GM19463 (cell line): Measurements from ENCODE around the gene KIF3C.
"Not testable (repeated sequence)": the region's sequence is repeated elsewhere in the genome, so short reads cannot be mapped to it uniquely, and the experiment has no call there.

Source experiments
- ATAC-seq: cut with Tn5 transposase; IDR thresholded peaks from one replicate; pipeline ENCODE4 v1.9.1; 2021; ENCODE audit warnings: mild to moderate bottlenecking, moderate library complexity; ENCODE audit not compliant: unreplicated experiment

The KIF3C gene

GRCh38 chr2:25920786-25921415 is 61.4 kb downstream of the KIF3C start:
- no peak for ATAC-seq

DNA sequence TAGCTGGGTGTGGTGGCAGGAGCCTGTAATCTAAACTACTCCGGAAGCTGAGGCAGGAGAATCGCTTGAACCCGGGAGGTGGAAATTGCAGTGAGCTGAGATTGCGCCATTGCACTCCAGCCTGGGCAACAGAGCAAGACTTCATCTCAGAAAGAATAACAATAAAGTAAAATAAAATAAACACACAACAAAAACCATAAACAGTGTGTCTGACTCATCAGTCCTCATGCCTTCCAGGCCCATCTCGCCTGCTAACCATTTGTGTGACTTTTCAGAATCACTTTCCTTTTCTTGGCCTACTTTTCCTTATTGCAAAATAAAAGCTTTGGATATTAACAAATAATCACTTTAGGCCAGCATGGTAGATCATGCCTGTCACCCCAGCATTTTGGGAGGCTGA is 62.0 kb downstream of the KIF3C start:
- ATAC-seq = no peak

GRCh38 chr2:25917832-25918231 is 64.5 kb downstream of the KIF3C start:
- no peak for ATAC-seq

GRCh38 chr2:25917411-25917810 is 64.9 kb downstream of the KIF3C start:
- not testable (repeated sequence) for ATAC-seq

- ATAC-seq = not testable (repeated sequence)
Measured at GRCh38 chr2:25915944-25916772, 66.1 kb downstream of the KIF3C start.

DNA sequence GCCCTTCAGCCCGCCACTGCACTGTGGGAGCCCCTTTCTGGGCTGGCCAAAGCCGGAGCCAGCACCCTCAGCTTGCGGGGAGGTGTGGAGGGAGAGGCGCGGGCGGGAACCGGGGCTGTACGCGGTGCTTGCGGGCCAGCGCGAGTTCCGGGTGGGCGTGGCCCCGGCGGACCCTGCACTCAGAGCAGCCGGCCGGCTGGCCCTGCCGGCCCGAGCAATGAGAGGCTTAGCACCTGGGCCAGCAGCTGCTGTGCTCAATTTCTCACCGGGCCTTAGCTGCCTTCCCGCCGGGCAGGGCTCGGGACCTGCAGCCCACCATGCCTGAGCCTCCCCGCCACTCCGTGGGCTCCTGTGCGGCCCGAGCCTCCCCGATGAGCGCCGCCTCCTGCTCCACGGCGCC is 66.9 kb downstream of the KIF3C start:
- not testable (repeated sequence) for ATAC-seq

DNA sequence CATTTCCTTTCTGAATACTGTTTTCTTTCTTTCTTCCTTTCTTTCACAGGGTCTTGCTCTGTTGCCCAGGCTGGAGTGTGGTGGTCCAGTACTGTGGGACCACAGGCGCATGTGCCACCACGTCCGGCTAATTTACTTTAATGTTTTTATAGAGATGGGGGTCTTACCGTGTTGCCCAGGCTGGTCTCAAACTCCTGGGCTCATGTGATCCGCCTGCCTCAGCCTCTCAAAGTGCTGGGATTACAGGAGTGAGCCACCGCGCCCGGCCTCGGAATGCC is 68.7 kb downstream of the KIF3C start:
- not testable (repeated sequence) for ATAC-seq

DNA sequence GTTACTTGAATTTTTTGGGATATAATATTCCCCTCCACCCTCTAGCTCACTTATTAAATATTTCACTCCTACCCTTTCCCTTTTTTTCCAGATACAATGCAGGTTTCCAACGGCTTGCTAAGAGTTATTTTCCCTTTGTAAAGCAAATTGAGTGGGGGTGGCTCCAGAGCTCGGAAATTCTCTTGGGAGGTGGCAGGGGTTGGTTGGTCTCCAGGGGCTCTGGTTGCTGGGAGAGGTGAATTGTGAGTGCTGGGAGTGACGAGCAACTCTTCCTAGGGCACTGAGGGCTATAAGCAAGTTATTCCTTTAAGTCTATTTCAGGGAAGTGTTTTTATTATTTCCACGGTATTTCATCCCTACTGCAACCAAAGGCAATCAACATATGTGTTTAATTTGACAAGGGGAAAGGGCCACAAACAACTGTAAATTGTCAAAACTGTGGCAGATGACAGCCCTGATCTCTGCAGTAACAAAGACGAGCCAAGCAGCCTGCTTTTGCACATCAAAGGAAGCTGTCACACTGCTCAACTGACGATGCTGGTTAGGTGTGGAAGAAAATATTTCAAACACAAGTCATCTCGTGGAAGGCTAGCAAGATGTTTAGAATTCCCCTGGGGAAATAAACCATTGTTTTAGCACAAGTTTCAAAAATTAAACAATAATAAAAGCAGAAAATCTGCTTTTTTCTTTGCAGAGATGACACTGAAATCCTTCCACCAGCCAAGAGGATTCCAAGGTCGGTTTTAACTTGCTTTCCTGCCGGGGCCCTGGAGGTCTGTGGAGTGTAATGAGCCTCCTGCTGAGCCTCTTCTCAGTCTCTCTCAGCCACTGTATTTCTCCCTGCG is 69.2 kb downstream of the KIF3C start:
- ATAC-seq = no peak

GRCh38 chr2:25909574-25909973 is 72.7 kb downstream of the KIF3C start:
- not testable (repeated sequence) for ATAC-seq

DNA sequence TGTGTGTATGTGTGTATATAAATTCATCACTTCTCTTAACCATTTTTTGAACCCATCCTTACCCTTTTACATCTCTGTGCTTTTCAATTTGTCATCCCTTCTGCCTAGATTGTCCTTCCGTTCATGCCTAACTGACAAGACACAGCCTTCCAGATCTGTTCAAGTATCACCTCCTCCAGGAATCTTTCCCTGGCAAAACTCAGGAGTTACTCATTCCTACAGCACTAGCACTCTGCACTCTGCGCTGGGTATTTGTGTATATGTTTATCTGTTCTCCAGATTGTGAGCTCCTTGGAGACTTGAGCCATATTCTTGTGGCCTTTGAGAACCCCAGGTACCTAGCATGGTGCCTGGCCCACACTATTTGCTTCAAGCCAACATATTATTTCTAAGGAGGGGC is 77.2 kb downstream of the KIF3C start:
- ATAC-seq = no peak

DNA sequence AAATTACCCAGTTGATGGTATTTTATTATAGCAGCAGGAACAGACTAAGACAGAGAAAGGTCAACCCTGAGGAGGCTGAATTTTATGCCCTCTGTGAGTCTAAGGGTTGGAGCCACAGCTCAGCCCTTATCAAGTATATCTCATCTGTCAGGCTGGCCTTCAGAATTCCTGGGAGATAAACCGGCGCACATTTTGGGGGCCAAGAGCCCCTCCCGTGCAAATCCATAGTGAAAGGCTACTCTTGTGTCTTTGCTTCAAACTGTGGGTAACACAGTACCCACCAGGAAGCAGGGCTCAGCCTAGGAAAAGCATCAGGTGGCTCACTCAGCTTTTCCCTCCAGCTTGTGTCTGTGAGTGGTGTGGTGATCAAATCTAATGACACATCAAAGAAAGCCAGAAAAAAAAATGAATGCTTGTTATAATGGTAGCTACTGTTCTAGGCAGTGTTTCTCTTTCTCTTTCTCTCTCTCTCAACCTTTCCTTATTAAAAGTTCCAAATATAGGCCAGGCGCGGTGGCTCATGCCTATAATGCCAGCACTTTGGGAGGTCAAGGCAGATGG is 79.0 kb downstream of the KIF3C start:
- ATAC-seq = no peak

DNA sequence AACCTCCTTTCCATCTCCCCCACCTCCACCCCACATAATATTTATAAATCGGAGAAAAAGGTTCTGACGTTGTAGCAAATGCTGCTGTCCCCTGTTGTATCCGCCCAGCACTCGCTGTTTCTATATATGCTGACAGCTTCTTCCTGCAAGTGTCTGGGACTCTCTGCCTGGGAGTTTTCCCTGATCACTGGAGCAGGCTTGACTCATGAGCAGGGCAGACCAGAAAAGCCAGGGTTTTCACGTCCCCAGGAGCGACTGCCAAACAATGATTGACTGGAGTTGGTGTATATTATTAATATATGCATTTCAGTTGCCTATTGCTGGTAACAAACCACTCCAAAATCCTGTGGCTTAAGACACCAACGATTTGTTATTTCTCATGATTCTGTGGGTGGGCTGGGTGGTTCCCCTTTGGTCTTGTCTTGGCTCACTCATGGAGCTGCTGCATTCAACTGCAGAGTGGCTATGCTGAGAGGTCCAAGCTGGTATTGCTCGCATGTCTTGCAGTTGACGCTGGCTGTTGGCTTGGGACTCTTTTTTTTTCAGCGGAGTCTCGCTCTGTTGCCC is 82.8 kb downstream of the KIF3C start:
- ATAC-seq = no peak

DNA sequence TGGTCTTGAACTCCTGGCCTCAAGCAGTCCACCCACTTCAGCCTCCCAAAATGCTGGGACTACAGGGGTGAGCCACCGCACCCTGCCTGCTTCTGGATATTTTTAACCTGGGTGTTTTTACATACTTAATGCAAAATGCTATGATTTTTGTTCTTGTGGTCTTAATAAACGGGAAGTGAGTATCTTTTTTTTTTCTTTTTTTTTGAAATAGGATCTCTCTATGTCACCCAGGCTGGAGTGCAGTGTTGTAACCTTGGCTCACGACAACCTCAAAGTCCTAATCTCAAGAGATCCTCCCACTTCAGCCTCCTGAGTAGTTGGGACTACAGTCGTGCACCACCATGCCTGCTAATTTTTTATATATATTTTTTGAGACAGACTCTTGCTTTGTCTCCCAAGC is 84.8 kb downstream of the KIF3C start:
- ATAC-seq = no peak

DNA sequence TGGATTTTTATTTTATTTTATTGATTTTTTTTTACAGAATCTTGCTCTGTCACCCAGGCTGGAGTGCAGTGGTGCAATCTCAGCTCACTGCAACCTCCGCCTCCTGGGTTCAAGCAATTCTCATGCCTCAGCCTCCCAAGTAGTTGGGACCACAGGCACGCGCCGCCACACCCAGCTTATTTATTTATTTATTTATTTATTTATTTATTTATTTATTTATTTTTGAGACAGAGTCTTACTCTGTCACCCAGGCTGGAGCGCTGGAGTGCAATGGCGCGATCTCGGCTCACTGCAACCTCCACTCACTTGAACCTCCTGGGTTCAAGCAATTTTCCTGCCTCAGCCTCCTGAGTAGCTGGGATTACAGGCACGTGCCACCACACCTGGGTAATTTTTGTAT is 86.0 kb downstream of the KIF3C start:
- ATAC-seq = not testable (repeated sequence)

DNA sequence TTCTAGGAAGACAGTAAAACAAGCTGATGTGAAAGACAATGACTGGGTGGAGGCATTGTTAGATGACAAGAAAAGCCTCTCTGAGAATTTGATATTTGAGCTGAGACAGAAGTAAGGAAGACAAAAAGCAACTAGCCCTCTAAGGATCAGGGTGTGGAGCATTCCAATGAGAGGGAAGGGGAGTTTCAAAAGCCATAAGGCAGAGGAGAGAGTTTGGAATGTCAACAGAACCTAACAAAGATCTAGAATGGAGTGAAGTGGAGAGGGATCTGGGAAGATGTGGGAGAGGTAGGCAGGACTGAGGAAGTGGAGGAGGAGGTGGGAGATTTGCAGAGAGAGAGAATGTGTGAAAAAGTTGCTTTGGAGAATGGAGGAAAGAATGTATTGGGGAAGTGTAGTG is 86.7 kb downstream of the KIF3C start:
- no peak for ATAC-seq

DNA sequence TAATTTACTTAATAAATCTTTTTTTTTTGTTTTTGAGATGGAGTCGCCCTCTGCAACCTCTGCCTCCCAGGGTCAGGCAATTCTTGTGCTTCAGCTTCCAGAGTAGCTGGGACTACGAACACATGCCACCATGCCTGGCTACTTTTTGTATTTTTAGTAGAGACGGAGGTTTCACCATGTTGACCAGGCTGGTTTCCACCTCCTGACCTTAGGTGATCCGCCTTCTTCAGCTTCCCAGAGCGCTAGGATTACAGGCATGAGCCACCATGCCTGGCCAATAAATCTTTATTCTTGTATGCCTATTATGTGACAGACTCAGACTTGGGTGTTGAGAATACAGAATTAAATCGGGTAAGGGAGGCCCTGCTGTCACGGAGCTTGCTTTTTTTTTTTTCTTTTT is 87.3 kb downstream of the KIF3C start:
- ATAC-seq = no peak

- ATAC-seq = no peak
Measured at GRCh38 chr2:25894135-25894830, 88.0 kb downstream of the KIF3C start.

DNA sequence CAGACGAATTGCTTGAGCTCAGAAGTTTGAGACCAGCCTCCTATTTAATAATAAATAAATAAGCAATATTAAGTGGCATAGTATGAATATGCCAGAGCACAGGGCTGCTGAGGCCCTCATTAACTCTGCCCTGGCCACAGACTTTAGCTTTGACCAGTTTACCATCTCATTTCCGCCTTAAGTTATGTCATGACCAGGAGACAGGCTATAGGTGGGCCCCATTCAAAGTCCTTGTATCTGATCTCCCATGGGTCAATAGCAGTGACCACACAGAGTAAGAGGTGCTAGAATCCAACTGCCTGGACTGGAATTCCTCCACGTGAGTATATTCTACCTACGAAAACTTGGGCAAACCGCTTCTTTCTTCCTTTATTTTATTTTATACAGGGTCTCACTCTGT is 90.6 kb downstream of the KIF3C start:
- no peak for ATAC-seq

- ATAC-seq = no peak
Measured at GRCh38 chr2:25887624-25888242, 94.6 kb downstream of the KIF3C start.

GRCh38 chr2:25885933-25886332 is 96.4 kb downstream of the KIF3C start:
- ATAC-seq = no peak
